Hepatocyte (in vitro differentiated cells): ENCODE results near the gene ZNF581. TPM values are rescaled to one million over a fixed set of nuclear protein-coding genes. Genes with fewer than 3 reads are reported as not detected.

Experiments used
- DNase-seq: peaks from one replicate; pipeline ENCODE4 v3.0.0-alpha.2; 2016; ENCODE audit warnings: low spot score
- H2AFZ ChIP-seq: fragments of 200-600 bp; sonication (generic); 2 replicates; pipeline ENCODE4 v1.6.0; 2016; ENCODE audit warnings: antibody characterized with exemption, mild to moderate bottlenecking
- H3K27ac ChIP-seq: fragments of 200-600 bp; sonication (generic); 2 replicates; pipeline ENCODE4 v1.5.1; 2016; ENCODE audit warnings: mild to moderate bottlenecking
- H3K27me3 ChIP-seq: fragments of 200-600 bp; sonication (generic); 2 replicates; pipeline ENCODE4 v1.6.1; 2016
- H3K36me3 ChIP-seq: fragments of 200-600 bp; sonication (generic); replicated peaks from 2 replicates; pipeline ENCODE4 v1.5.1; 2016; ENCODE audit warnings: low read depth; ENCODE audit not compliant: insufficient read depth
- H3K4me1 ChIP-seq: fragments of 200-600 bp; sonication (generic); 2 replicates; pipeline ENCODE4 v1.5.1; 2016; ENCODE audit warnings: mild to moderate bottlenecking, moderate library complexity; ENCODE audit not compliant: insufficient read depth
- H3K4me2 ChIP-seq: fragments of 200-600 bp; sonication (generic); 2 replicates; pipeline ENCODE4 v1.6.0; 2016
- H3K4me3 ChIP-seq: fragments of 200-600 bp; sonication (generic); 2 replicates; pipeline ENCODE4 v1.5.1; 2016; ENCODE audit warnings: mild to moderate bottlenecking
- H3K79me2 ChIP-seq: fragments of 200-600 bp; sonication (generic); 2 replicates; pipeline ENCODE4 v1.6.0; 2017; ENCODE audit warnings: mild to moderate bottlenecking
- H3K9me2 ChIP-seq: fragments of 200-600 bp; sonication (generic); replicated peaks from 2 replicates; pipeline ENCODE4 v1.6.0; 2017; ENCODE audit warnings: mild to moderate bottlenecking; ENCODE audit not compliant: insufficient read depth
- H3K9me3 ChIP-seq: fragments of 200-600 bp; sonication (generic); 2 replicates; pipeline ENCODE4 v1.5.1; 2016; ENCODE audit warnings: low read depth, mild to moderate bottlenecking
- H4K20me1 ChIP-seq: fragments of 200-600 bp; sonication (generic); 2 replicates; pipeline ENCODE4 v1.6.0; 2016; ENCODE audit warnings: mild to moderate bottlenecking; ENCODE audit not compliant: insufficient read depth, poor library complexity, severe bottlenecking
- CTCF ChIP-seq: fragments of 200-600 bp; sonication (generic); IDR thresholded peaks from 2 replicates; pipeline ENCODE4 v1.5.1; 2016; ENCODE audit warnings: antibody characterized with exemption, mild to moderate bottlenecking; ENCODE audit not compliant: poor library complexity
- EZH2 ChIP-seq: fragments of 200-600 bp; sonication (generic); IDR thresholded peaks from 2 replicates; pipeline ENCODE4 v1.6.1; 2016; ENCODE audit warnings: antibody characterized with exemption, mild to moderate bottlenecking, borderline replicate concordance
- EZH2phosphoT487 ChIP-seq: fragments of 200-600 bp; sonication (generic); IDR thresholded peaks from one replicate; pipeline ENCODE4 v1.6.1; 2018; ENCODE audit warnings: antibody characterized with exemption, mild to moderate bottlenecking, low read depth, moderate library complexity; ENCODE audit not compliant: unreplicated experiment, severe bottlenecking
- WGBS: methylation state at CpG from one replicate; pipeline ENCODE4 v1.1.6; 2016; ENCODE audit warnings: low lambda C conversion rate; ENCODE audit errors: missing lambda C conversion rate; 5-methylcytosine and 5-hydroxymethylcytosine counted together
- polyA plus RNA-seq: library from polyadenylated mRNA; unstranded; fragments of >200 nt; fragmentation: Nextera tagmentation; extraction: Ambion mirVana; gene quantifications from 2 replicates; pipeline ENCODE4 v1.2.1, GENCODE V29; 2016
- total RNA-seq: library from RNA; depleted of rRNA; stranded (reverse); fragments of >200 nt; gene quantifications from 2 replicates; pipeline ENCODE4 v1.2.3, GENCODE V29; 2014

Gene ZNF581
- total and polyA plus RNA-seq, 2 experiments from 2014 or later, result 12.2 to 22.5 TPM

DNA sequence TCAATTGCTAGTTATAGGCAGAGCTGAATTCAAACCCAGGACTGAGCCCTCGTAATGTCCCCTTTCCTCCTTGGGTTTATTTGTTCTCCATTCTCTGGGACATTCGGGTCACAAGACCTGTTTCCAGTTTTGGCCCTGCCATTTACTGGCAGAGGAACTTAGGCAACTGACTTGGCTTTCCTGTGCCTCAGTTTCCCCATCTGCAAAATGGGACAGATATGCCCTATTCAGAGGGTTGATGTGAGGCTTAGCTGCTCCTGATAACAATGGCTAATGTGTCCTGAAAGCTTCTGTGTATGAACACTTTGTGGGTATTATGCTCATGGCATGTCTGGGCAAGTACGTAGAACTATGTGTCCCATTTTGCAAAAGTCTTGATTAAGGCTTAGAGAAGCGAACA, 42.4 kb upstream of the ZNF581 start:
- H3K4me2 ChIP-seq, result peak overlapping the region; percentile 93
- no peaks in the 10 kb centered on the region for H3K27me3 ChIP-seq
- WGBS, result 91% methylated on average over 4 of the region's 4 CpGs
- TF ChIP-seq EZH2phosphoT487 (no peak), EZH2 (no peak)
- peak overlapping the region; percentile 76 for H3K4me3 ChIP-seq
- no peaks in the 10 kb centered on the region for H3K9me2 ChIP-seq
- H3K4me1 ChIP-seq, result peaks cover 13% of the 10 kb centered on the region
- no peaks in the 10 kb centered on the region for H3K36me3 ChIP-seq
- peaks cover 9% of the 10 kb centered on the region for H3K79me2 ChIP-seq
- peak overlapping the region; percentile 74 for H2AFZ ChIP-seq
- peak overlapping the region; percentile 98 for H3K27ac ChIP-seq
- DNase-seq, result no peak
- no peaks in the 10 kb centered on the region for H4K20me1 ChIP-seq
- H3K9me3 ChIP-seq, result no peaks in the 10 kb centered on the region

DNA sequence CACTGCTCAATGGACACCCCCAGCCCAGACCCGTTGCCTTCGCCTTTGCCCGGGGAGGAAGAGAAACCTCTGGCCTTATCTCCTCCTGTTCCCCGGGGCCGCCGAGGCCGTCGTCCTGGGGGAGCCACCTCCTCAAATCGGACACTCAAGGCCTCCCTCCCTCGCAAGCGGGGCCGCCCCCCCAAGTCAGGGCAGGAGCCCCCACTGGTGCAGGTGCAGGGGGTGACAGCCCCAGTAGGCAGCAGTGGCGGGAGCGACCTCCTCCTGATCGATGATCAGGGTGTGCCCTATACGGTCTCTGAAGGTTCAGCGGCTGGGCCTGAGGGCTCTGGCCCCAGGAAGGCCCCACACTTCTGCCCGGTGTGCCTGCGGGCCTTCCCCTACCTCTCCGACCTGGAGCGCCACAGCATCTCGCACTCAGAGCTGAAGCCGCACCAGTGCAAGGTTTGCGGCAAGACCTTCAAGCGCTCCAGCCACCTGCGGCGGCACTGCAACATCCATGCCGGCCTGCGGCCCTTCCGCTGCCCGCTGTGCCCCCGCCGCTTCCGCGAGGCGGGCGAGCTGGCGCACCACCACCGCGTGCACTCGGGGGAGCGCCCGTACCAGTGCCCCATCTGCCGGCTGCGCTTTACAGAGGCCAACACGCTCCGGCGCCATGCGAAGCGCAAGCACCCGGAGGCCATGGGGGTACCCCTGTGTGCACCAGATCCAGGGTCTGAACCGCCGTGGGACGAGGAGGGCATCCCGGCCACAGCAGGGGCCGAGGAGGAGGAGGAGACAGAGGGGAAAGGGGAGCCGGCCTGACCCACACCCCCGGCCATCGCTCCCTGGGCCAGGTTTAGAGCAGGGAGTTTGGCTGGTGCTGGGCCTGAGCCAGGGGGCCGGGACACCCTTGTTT, 41.1 kb upstream of the ZNF581 start:
- no peaks in the 10 kb centered on the region for H3K9me2 ChIP-seq
- H3K4me3 ChIP-seq, result no peak overlapping the region
- TF ChIP-seq EZH2 (no peak), CTCF (no peak), EZH2phosphoT487 (no peak)
- H3K4me2 ChIP-seq, result no peak overlapping the region
- no peaks in the 10 kb centered on the region for H3K9me3 ChIP-seq
- no peak overlapping the region for H2AFZ ChIP-seq
- H3K36me3 ChIP-seq, result no peaks in the 10 kb centered on the region
- 98% methylated on average over 57 of the region's 60 CpGs for WGBS
- no peak overlapping the region for H3K27ac ChIP-seq
- H3K27me3 ChIP-seq, result no peaks in the 10 kb centered on the region
- peaks cover 19% of the 10 kb centered on the region for H3K79me2 ChIP-seq
- DNase-seq, result no peak
- H4K20me1 ChIP-seq, result no peaks in the 10 kb centered on the region
- H3K4me1 ChIP-seq, result peaks cover 19% of the 10 kb centered on the region

DNA sequence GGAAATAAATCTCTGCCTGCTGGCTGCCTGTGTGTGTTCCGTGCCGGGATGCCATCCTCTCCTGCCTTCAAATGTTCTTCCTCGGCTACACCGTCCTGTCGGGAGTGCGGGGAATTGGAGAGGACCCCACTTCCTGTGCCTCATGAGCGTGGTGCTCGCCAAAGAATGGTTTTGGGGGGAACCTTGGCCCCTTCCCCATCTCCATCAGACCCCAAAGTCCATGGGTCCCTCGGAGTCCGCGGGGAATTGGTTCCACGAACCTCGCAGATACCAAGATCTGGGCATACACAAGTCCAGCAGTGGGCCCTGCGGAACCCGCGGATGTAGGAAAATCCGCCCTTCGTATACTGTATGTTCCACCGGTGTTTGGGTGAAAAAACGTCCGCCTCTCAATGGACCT, 40.3 kb upstream of the ZNF581 start:
- H3K79me2 ChIP-seq, result peaks cover 27% of the 10 kb centered on the region
- no peaks in the 10 kb centered on the region for H3K9me2 ChIP-seq
- no peaks in the 10 kb centered on the region for H3K27me3 ChIP-seq
- no peaks in the 10 kb centered on the region for H3K36me3 ChIP-seq
- no peak for DNase-seq
- no peak overlapping the region for H3K4me3 ChIP-seq
- no peak overlapping the region for H3K4me2 ChIP-seq
- no peak overlapping the region for H2AFZ ChIP-seq
- TF ChIP-seq CTCF, result no peak
- no peaks in the 10 kb centered on the region for H3K9me3 ChIP-seq
- H4K20me1 ChIP-seq, result peaks cover 3% of the 10 kb centered on the region
- H3K4me1 ChIP-seq, result peaks cover 19% of the 10 kb centered on the region
- no peak overlapping the region for H3K27ac ChIP-seq
- WGBS, result 94% methylated on average over 20 of the region's 21 CpGs

DNA sequence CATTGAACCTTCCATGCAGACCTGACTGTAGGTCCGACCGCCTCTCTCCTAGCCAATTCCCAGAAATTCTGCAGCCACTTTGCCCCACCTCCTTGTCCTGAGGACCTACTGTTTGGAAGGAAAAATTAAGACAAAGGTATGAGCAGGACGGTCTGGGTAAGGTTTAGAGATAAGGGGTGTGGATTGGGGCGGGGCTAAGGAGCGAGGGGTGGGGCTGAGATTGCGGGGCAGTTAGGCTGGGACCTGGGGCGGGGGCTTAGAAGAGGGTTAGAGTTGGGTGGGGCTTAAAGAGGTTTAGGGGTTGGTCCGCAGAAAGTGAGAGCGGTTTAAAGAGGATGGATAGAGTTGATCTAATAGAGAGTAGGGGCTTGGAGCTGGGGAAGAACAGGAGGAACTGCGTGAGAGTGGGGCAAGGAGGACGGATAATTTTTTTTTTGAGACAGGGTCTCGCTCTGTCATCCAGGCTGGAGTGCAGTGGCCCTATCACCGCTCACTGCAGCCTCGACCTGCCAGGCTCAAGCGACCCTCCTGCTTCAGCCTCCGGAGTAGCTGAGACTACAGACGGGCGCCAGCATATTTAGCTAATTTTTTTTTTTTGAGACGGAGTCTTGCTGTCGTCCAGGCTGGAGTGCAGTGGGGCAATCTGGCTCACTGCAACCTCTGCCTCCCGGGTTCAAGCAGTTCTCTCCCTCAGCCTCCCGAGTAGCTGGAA, 39.7 kb upstream of the ZNF581 start:
- Histone ChIP-seq H3K4me2 (peak overlapping the region; percentile 78), H2AFZ (peak overlapping the region; percentile 29), H3K79me2 (peaks cover 31% of the 10 kb centered on the region), H3K36me3 (no peaks in the 10 kb centered on the region), H3K9me2 (no peaks in the 10 kb centered on the region), H3K4me3 (no peak overlapping the region), H3K27me3 (no peaks in the 10 kb centered on the region), H3K27ac (peak overlapping the region; percentile 95), H4K20me1 (peaks cover 3% of the 10 kb centered on the region), H3K4me1 (peaks cover 19% of the 10 kb centered on the region), H3K9me3 (no peaks in the 10 kb centered on the region)
- TF ChIP-seq CTCF, result no peak
- no peak for TF ChIP-seq EZH2phosphoT487
- no peak for DNase-seq
- 86% methylated on average over 17 of the region's 22 CpGs for whole genome bisulfite sequencing
